Measurements from ENCODE around the gene EIF2B2. TPM values are rescaled to one million over a fixed set of nuclear protein-coding genes. Genes with fewer than 3 reads are reported as not detected.
"Not testable (repeated sequence)": the region's sequence is repeated elsewhere in the genome, so short reads cannot be mapped to it uniquely, and the experiment has no call there.

Gene EIF2B2
- total and polyA plus RNA-seq, 4 donors = 23.2 to 56.8 (median 47.1) TPM

GRCh38 chr14:74985028-74985310, 17.8 kb upstream of the EIF2B2 start:
- Histone ChIP-seq H3K9me3 (ENCODE audit: control insufficient read depth, insufficient read depth, low read length) (no peaks in the 10 kb centered on the region), H3K4me1 (ENCODE audit: control insufficient read depth, insufficient read depth, low read length) (peaks cover 31% of the 10 kb centered on the region), H3K27ac (ENCODE audit: low read depth, low read length) (no peak overlapping the region), H3K4me3 (ENCODE audit: low read depth, low read length) (no peak overlapping the region), H3K36me3 (ENCODE audit: control insufficient read depth, insufficient read depth, low read length) (no peaks in the 10 kb centered on the region), H3K27me3 (ENCODE audit: control insufficient read depth, insufficient read depth, low read length) (no peaks in the 10 kb centered on the region)
- no peak for DNase-seq (ENCODE audit: low read depth in 4 of 6, low spot score in 6 of 6)
- WGBS (ENCODE audit: insufficient coverage) = 70% methylated on average over 10 of the region's 10 CpGs

GRCh38 chr14:74985806-74986205, 16.9 kb upstream of the EIF2B2 start:
- H3K4me3 ChIP-seq (ENCODE audit: low read depth, low read length) = no peak overlapping the region
- H3K9me3 ChIP-seq (ENCODE audit: control insufficient read depth, insufficient read depth, low read length) = no peaks in the 10 kb centered on the region
- DNase-seq (ENCODE audit: low read depth in 4 of 6, low spot score in 6 of 6) = no peak
- no peak overlapping the region for H3K27ac ChIP-seq (ENCODE audit: low read depth, low read length)
- 83% methylated on average over 3 of the region's 6 CpGs for WGBS (ENCODE audit: insufficient coverage)
- no peaks in the 10 kb centered on the region for H3K27me3 ChIP-seq (ENCODE audit: control insufficient read depth, insufficient read depth, low read length)
- no peaks in the 10 kb centered on the region for H3K36me3 ChIP-seq (ENCODE audit: control insufficient read depth, insufficient read depth, low read length)
- peaks cover 23% of the 10 kb centered on the region for H3K4me1 ChIP-seq (ENCODE audit: control insufficient read depth, insufficient read depth, low read length)

GRCh38 chr14:74988131-74988530, 14.6 kb upstream of the EIF2B2 start:
- 65% methylated on average over 2 of the region's 4 CpGs for whole genome bisulfite sequencing (ENCODE audit: insufficient coverage)
- no peak overlapping the region for H3K27ac ChIP-seq (ENCODE audit: low read depth, low read length)
- no peak for DNase-seq (ENCODE audit: low read depth in 4 of 6, low spot score in 6 of 6)

GRCh38 chr14:74988993-74989392, 13.7 kb upstream of the EIF2B2 start:
- Histone ChIP-seq H3K9me3 (ENCODE audit: control insufficient read depth, insufficient read depth, low read length) (no peaks in the 10 kb centered on the region), H3K36me3 (ENCODE audit: control insufficient read depth, insufficient read depth, low read length) (no peaks in the 10 kb centered on the region), H3K27me3 (ENCODE audit: control insufficient read depth, insufficient read depth, low read length) (no peaks in the 10 kb centered on the region), H3K4me1 (ENCODE audit: control insufficient read depth, insufficient read depth, low read length) (peaks cover 11% of the 10 kb centered on the region), H3K27ac (ENCODE audit: low read depth, low read length) (no peak overlapping the region), H3K4me3 (ENCODE audit: low read depth, low read length) (no peak overlapping the region)
- no CpG with 5 or more reads among the region's 1 CpG for WGBS (ENCODE audit: insufficient coverage)
- DNase-seq (ENCODE audit: low read depth in 4 of 6, low spot score in 6 of 6) = no peak

More at GRCh38 chr14:74988131-74988530, 14.6 kb upstream of the EIF2B2 start:
- Histone ChIP-seq H3K4me1 (ENCODE audit: control insufficient read depth, insufficient read depth, low read length) (peaks cover 11% of the 10 kb centered on the region), H3K27me3 (ENCODE audit: control insufficient read depth, insufficient read depth, low read length) (no peaks in the 10 kb centered on the region), H3K9me3 (ENCODE audit: control insufficient read depth, insufficient read depth, low read length) (no peaks in the 10 kb centered on the region), H3K4me3 (ENCODE audit: low read depth, low read length) (no peak overlapping the region), H3K36me3 (ENCODE audit: control insufficient read depth, insufficient read depth, low read length) (no peaks in the 10 kb centered on the region)

GRCh38 chr14:74994182-74994581, 8.5 kb upstream of the EIF2B2 start:
- not testable (repeated sequence) for H3K4me1 ChIP-seq (ENCODE audit: control insufficient read depth, insufficient read depth, low read length); H3K27ac ChIP-seq (ENCODE audit: low read depth, low read length); H3K27me3 ChIP-seq (ENCODE audit: control insufficient read depth, insufficient read depth, low read length); H3K36me3 ChIP-seq (ENCODE audit: control insufficient read depth, insufficient read depth, low read length); H3K4me3 ChIP-seq (ENCODE audit: low read depth, low read length); DNase-seq (ENCODE audit: low read depth in 4 of 6, low spot score in 6 of 6); H3K9me3 ChIP-seq (ENCODE audit: control insufficient read depth, insufficient read depth, low read length)
- WGBS (ENCODE audit: insufficient coverage) = 95% methylated on average over 18 of the region's 28 CpGs

- H3K36me3 ChIP-seq (ENCODE audit: control insufficient read depth, insufficient read depth, low read length); DNase-seq (ENCODE audit: low read depth in 4 of 6, low spot score in 6 of 6); H3K4me3 ChIP-seq (ENCODE audit: low read depth, low read length); H3K4me1 ChIP-seq (ENCODE audit: control insufficient read depth, insufficient read depth, low read length); H3K27ac ChIP-seq (ENCODE audit: low read depth, low read length); H3K9me3 ChIP-seq (ENCODE audit: control insufficient read depth, insufficient read depth, low read length); H3K27me3 ChIP-seq (ENCODE audit: control insufficient read depth, insufficient read depth, low read length): not testable (repeated sequence)
- no CpG with 5 or more reads among the region's 7 CpGs for WGBS (ENCODE audit: insufficient coverage)
Measured at GRCh38 chr14:74995781-74996180, 6.9 kb upstream of the EIF2B2 start.

- peaks cover 7% of the 10 kb centered on the region for H3K36me3 ChIP-seq (ENCODE audit: control insufficient read depth, insufficient read depth, low read length)
Measured at GRCh38 chr14:75001261-75001660, 1.5 kb upstream of the EIF2B2 start.

GRCh38 chr14:75001899-75002298, 822 bp upstream of the EIF2B2 start:
- H3K36me3 ChIP-seq (ENCODE audit: control insufficient read depth, insufficient read depth, low read length) = peaks cover 13% of the 10 kb centered on the region
- H3K4me3 ChIP-seq (ENCODE audit: low read depth, low read length) = peak overlapping the region; percentile 95
- H3K27me3 ChIP-seq (ENCODE audit: control insufficient read depth, insufficient read depth, low read length) = no peaks in the 10 kb centered on the region
- DNase-seq (ENCODE audit: low read depth in 4 of 6, low spot score in 6 of 6) = no peak
- peaks cover 1% of the 10 kb centered on the region for H3K9me3 ChIP-seq (ENCODE audit: control insufficient read depth, insufficient read depth, low read length)
- no CpG with 5 or more reads among the region's 1 CpG for WGBS (ENCODE audit: insufficient coverage)
- peaks cover 10% of the 10 kb centered on the region for H3K4me1 ChIP-seq (ENCODE audit: control insufficient read depth, insufficient read depth, low read length)
- peak overlapping the region; percentile 87 for H3K27ac ChIP-seq (ENCODE audit: low read depth, low read length)

More at GRCh38 chr14:75001261-75001660, 1.5 kb upstream of the EIF2B2 start:
- Histone ChIP-seq H3K27ac (ENCODE audit: low read depth, low read length) (no peak overlapping the region), H3K4me1 (ENCODE audit: control insufficient read depth, insufficient read depth, low read length) (peaks cover 10% of the 10 kb centered on the region), H3K4me3 (ENCODE audit: low read depth, low read length) (no peak overlapping the region), H3K27me3 (ENCODE audit: control insufficient read depth, insufficient read depth, low read length) (no peaks in the 10 kb centered on the region), H3K9me3 (ENCODE audit: control insufficient read depth, insufficient read depth, low read length) (peaks cover 1% of the 10 kb centered on the region)
- WGBS (ENCODE audit: insufficient coverage) = 100% methylated on average over 2 of the region's 2 CpGs
- no peak for DNase-seq (ENCODE audit: low read depth in 4 of 6, low spot score in 6 of 6)

GRCh38 chr14:75003250-75004027, 718 bp downstream of the EIF2B2 start:
- WGBS (ENCODE audit: insufficient coverage) = 4% methylated on average over 16 of the region's 18 CpGs
- Histone ChIP-seq H3K36me3 (ENCODE audit: control insufficient read depth, insufficient read depth, low read length) (peaks cover 16% of the 10 kb centered on the region), H3K27ac (ENCODE audit: low read depth, low read length) (peak overlapping the region; percentile 87), H3K4me1 (ENCODE audit: control insufficient read depth, insufficient read depth, low read length) (peaks cover 10% of the 10 kb centered on the region), H3K27me3 (ENCODE audit: control insufficient read depth, insufficient read depth, low read length) (no peaks in the 10 kb centered on the region), H3K9me3 (ENCODE audit: control insufficient read depth, insufficient read depth, low read length) (peaks cover 1% of the 10 kb centered on the region), H3K4me3 (ENCODE audit: low read depth, low read length) (peak overlapping the region; percentile 95)
- DNase-seq (ENCODE audit: low read depth in 4 of 6, low spot score in 6 of 6) = no peak

- Histone ChIP-seq H3K27ac (ENCODE audit: low read depth, low read length) (no peak overlapping the region), H3K9me3 (ENCODE audit: control insufficient read depth, insufficient read depth, low read length) (peaks cover 1% of the 10 kb centered on the region), H3K36me3 (ENCODE audit: control insufficient read depth, insufficient read depth, low read length) (peaks cover 23% of the 10 kb centered on the region), H3K4me3 (ENCODE audit: low read depth, low read length) (no peak overlapping the region), H3K4me1 (ENCODE audit: control insufficient read depth, insufficient read depth, low read length) (peaks cover 10% of the 10 kb centered on the region), H3K27me3 (ENCODE audit: control insufficient read depth, insufficient read depth, low read length) (no peaks in the 10 kb centered on the region)
- no CpG with 5 or more reads among the region's 3 CpGs for WGBS (ENCODE audit: insufficient coverage)
- no peak for DNase-seq (ENCODE audit: low read depth in 4 of 6, low spot score in 6 of 6)
Measured at GRCh38 chr14:75005357-75005756, 2.6 kb downstream of the EIF2B2 start.
